GM21447 (cell line): ENCODE results near the gene ZNF681.
"Not testable (repeated sequence)": the region's sequence is repeated elsewhere in the genome, so short reads cannot be mapped to it uniquely, and the experiment has no call there.

Experiments
- ATAC-seq: cut with Tn5 transposase; IDR thresholded peaks from one replicate; pipeline ENCODE4 v1.9.1; 2021; ENCODE audit not compliant: unreplicated experiment

ZNF681 gene

DNA sequence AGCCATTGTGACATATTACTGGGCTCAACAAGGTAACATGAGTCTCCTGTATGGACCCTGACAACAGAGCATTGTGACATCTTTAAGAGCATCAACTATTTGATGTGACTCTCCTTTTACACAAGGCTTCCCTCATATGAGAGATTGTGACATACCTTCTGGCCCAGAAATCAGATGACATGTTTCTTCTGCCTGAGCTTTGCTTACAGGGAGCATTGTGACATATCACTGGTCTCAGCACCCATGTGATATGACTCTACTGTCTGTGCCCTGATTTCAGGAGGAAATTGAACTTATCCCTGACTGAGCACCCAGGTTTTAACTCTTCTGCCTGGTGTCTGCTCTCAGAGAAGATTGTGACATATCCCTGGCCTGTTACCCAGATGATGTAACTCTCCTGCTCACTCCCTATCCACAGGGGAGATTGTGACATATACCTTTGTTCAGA lies 15.9 kb upstream of the ZNF681 start:
- ATAC-seq = no peak

DNA sequence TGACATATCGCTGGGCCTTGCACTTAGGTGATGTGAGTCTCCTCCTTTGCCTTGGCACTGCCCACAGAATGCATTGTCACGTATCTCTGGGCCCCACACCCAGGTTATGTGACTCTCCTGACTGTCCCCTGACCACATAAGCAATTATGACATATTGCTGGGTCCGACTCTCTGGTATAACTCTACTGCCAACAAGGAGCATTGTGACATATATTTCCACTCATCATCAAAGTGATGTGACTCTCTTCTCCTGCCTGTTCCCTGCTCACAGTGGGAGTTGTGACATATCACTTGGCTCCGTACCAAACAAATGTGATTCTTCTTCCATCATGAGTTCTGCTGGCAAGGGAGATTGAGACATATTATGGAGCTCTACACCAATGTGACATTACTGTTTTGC lies 15.4 kb upstream of the ZNF681 start:
- no peak for ATAC-seq

- ATAC-seq = no peak
Measured at GRCh38 chr19:23772675-23773063, 14.0 kb upstream of the ZNF681 start.

DNA sequence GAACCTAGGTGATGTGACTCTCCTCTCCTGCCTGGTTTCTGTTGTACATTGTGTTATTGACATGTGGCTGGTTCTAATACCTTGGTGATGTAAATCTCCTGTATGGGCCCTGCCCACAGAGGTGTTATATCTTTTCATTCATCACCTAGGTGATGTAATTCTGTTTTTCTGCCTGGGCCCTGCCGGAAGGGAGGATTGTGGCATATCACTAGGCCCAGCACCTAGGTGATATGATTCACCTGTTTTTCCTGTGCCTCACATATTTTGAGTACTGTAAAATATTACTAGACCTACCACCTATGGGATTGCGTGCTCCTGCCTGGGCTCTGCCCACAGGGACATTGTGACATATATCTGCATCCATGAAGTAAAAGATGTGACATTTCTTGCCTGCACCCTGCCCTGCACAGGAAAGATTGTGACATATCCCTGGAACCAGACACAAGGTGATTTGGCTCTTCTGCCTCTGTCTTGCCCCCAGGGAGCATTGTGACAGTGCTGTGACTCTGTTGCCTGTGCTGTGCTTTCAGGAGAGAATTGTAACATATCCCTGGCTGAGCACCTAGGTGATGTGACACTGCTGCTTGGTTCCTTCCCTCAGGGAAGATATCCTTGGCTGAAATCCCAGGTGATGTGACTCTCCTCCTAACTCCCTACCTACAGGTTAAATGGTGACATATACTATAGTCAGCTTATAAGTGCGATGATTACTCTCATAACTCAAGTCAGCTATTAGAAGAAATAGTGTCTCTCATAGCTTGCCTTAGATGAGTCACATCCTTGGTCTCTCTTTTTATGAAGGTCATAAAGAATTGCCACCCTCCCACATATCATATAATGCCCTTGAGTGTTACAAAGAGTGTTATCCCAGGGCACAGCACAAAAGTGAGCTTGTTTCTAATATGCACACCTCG lies 13.3 kb upstream of the ZNF681 start:
- no peak for ATAC-seq

- no peak for ATAC-seq
Measured at GRCh38 chr19:23771316-23771715, 12.6 kb upstream of the ZNF681 start.

- no peak for ATAC-seq
Measured at GRCh38 chr19:23770672-23771250, 12.1 kb upstream of the ZNF681 start.

DNA sequence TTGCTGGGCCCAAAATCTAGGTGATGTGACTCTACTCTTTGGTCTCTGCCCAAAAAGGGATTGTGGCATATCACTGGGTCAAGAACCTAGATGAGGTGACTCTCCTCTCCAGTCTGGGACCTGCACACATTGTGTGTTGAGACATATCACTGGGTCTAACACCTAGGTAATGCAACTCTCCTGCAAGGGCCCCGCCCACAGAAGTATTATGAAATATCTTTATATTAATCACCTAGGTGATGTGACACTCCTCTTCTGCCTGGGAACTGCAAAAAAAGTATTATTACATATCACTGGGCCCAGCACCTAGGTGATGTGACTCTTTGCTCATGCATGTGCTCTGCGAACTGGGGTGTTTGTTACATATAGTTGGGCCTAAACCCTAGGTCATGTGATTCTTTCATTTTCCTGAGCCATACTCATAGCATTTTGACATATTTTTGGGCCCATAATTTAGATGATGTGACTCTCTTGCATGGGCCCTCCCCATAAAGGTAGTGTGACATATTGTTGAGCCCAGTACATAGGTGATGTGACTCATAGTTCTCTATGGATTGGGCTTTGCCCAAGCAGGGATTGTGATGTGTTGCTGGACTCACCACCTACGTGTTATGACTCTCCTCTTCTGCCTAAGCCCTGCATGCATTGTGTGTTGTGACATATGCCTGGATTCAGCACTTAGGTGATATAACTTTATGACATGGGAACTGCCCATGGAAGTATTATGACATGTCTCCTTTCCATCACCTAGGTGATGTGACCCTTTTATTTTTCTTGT lies 11.2 kb upstream of the ZNF681 start:
- no peak for ATAC-seq

DNA sequence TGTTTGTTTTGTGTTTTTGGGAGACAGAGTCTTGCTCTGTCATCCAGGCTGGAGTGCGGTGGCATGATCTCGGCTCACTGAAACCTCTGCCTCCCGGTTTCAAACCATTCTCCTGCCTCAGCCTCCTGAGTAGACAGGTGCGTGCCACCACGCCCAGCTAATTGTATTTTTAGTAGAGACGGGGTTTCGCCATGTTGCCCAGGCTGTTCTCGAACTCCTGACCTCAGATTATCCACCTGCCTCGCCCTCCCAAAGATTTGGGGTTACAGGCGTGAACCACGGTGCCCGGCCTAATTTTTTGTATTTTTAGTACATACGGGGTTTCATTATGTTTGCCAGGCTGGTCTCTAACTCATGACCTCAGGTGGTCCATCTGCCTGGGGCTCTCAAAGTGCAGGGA lies 8.3 kb upstream of the ZNF681 start:
- ATAC-seq = no peak

DNA sequence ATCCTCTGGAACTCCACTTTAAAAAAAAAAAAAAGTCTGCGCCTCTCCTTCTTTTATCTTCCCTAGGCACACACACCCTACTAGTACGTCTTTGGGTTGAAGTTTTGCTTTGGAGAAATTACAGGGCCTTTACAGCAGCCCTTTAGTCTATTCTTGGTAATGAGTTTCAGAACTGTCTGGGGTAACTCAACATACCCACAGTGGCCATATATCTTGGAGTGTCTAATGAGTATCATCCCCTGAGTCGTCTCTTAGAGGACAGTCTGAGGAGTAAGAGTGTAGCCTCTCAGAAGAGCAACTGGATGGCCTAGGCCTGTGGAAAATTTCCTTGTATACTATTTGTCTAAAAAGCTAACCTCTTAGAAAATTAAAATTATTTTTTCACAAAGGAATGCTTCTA lies 6.1 kb upstream of the ZNF681 start:
- ATAC-seq = no peak

DNA sequence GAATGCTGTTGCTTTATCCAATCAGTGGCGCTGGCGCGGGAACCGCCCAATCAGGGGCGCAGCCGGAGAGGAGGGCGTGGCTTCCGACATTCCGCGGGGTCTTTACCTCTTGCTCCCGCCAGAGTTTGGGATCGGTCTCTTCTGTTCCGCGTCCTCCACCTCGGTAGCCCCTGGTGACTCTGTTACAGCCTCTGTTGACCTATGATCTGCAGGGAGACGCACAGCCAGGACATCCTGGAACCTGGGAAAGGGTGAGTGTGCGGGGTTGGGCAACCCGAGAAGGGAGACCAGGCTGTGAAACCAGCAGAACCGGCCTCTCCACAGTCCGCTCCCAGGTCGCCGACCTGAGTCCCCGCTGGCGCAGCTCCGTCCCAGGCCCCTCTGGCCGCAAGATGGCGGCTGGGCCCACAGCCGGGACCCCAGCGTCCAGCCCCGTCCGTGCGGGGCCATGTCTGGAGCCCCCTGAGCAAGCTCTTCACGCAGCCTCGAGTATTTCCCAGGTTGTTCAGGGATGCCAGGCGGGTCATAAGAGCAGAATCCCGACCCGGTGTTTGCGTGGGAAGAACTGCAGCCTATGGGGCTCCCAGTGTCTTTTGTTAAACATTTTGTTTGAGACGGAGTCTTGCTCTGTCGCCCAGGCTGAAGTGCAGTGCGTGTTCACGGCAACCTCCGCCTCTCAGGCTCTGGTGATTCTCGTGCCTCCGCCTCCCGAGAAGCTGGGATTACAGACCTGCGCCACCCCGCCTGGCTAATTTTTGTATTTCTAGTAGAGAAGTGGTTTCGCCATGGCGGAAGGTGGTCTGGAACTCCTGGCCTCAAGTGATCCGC lies 4.4 kb upstream of the ZNF681 start:
- no peak for ATAC-seq

DNA sequence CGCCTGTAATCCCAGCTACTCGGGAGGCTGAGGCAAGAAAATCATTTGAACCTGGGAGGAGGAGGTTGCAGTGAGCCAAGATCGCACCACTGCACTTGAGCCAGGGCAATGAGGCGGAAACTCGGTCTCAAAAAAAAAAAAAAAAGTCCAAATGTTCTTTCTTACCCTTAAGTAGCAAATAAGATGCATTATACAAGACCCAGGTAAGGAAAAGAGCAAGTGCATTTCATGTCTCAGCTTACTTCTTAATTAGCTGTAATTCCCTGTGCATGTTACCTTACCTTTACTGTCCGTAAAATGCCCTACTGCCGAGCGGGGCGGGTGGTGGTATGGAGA lies 3.8 kb upstream of the ZNF681 start:
- no peak for ATAC-seq

DNA sequence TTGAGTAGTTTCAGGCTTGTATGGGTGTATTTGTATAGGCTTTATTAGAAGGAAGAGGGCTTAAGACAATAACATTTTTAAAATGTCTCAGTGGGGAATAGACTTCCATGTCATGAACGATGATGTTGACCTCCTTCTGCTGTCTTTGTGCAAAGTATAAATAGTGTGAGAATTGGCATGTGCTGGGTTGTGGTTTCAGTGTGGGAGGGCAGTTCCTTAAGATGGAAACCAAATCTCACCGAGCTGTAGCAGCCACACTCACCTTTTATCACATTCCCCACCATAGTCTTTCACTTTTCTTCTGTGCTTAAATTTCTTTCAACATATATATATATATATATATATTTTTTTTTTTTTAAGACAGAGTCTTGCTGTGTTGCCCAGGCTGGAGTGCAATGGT lies 1.6 kb upstream of the ZNF681 start:
- ATAC-seq = not testable (repeated sequence)

- not testable (repeated sequence) for ATAC-seq
Measured at GRCh38 chr19:23743633-23744232, 15.0 kb downstream of the ZNF681 start.

GRCh38 chr19:23730729-23731465 lies 27.8 kb downstream of the ZNF681 start:
- not testable (repeated sequence) for ATAC-seq

DNA sequence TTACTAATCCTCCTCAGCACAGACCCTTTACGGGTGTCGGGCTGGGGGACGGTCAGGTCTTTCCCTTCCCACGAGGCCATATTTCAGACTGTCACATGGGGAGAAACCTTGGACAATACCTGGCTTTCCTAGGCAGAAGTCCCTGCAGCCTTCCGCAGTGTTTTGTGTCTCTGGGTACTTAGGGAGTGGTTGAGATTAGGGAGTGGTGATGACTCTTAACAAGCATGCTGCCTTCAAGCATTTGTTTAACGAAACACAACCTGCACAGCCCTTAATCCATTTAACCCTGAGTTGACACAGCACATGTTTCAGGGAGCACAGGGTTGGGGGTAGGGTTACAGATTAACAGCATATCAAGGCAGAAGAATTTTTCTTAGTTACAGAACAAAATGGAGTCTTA lies 34.5 kb downstream of the ZNF681 start:
- not testable (repeated sequence) for ATAC-seq

DNA sequence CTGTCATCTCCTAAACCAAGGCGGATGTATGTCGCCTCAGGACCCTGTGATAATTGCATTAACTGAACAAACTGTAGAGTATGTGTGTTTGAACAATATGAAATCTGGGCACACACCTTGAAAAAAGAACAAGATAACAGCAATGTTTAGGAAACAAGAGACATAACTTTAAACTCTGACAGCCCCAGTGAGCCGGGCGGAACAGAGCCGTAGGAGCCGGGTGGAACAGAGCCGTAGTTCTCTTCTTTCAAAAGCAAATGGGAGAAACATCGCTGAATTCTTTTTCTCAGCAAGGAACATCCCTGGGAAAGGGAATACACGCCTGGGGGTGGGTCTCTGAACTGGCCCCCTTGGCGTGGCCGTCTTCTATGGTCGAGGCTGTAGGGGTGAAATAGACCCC lies 39.9 kb downstream of the ZNF681 start:
- ATAC-seq = no peak

- no peak for ATAC-seq
Measured at GRCh38 chr19:23716792-23717191, 41.9 kb downstream of the ZNF681 start.

DNA sequence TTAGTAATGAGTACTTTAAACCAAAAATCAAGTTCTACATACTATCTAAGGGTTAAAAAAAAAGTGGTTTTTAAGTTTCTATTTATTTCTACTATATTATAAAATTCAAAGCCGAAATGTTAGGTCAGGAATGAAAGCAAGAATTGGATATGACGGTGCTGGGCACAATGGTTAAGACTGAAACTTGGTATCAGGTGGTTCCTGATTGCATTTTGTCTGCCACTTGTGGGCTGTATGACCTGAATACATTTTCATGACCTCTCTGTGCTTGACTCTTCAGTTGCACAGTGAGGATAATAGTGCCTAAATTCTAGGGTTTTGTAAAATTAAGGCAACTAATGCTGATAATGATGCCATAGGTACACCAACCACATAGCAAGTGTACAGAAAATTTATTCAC lies 49.3 kb downstream of the ZNF681 start:
- ATAC-seq = no peak

DNA sequence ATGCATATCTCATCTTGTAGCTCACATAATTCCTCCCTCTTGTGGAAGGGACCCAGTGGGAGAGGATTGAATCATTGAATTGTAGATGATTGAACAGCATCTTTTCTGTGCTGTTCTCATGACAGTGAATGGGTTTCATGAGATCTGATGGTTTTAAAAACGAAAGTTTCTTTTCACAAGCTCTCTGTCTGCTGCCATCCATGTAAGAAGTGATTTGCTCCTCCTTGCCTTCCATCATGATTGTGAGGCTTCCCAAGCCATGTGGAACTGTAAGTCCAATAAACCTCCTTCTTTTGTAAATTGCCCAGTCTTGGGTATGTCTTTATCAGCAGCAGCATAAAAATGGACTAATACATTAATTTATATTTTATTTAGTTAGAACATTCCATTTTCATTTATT lies 52.0 kb downstream of the ZNF681 start:
- ATAC-seq = no peak

DNA sequence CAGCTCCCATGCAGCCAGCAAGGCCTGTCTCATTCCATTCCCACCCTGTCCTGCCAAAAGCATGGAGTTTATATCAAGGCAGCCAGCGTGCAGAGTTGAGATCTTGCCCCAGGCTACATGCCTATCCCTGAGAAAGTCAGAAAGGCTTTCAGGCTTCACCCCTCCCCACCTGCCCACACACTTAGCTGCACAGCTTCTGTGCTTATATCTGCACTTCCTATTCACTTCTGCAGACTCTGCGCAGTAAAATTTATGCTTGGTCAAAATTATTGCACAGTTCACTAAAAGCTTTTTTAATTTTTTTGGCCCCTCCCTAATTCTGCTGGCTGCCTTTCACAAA lies 59.2 kb downstream of the ZNF681 start:
- no peak for ATAC-seq
